Gastroesophageal sphincter (tissue), 3 donors: ENCODE results near the gene CTSZ.

Experiments used
- CTCF ChIP-seq, 4 experiments: fragments of 200-600 bp in 2 of 4; fragments of 450-650 bp in 2 of 4; sonication (generic) in 1 of 4; IDR thresholded peaks; one replicate each; pipeline ENCODE4 v1.5.1; 2017 to 2019; ENCODE audit warnings: antibody characterized with exemption in 4 of 4, mild to moderate bottlenecking in 2 of 4, moderate library complexity in 2 of 4
- EP300 ChIP-seq: sonication (generic); formaldehyde crosslinking; IDR thresholded peaks from one replicate; pipeline ENCODE4 v1.6.1; 2017; ENCODE audit warnings: antibody characterized with exemption, mild to moderate bottlenecking

- TF ChIP-seq CTCF (IDR thresholded peaks at IDR 0.05) (no peak), EP300 (no peak)
Measured at GRCh38 chr20:59044295-59044694, 37.2 kb upstream of the CTSZ start.
